IMR-90 (cell line): ENCODE measurements around the gene RAG1.

Experiments used
- BHLHE40 ChIP-seq: fragments of 150-350 bp; IDR thresholded peaks from 2 replicates; pipeline ENCODE4 v1.6.1; 2016; ENCODE audit warnings: mild to moderate bottlenecking, low read depth, low read length
- CEBPB ChIP-seq: IDR thresholded peaks from 2 replicates; pipeline ENCODE4 v1.6.1; 2012; ENCODE audit warnings: low read depth, low read length, improper control_type of control experiment
- CHD1 ChIP-seq: IDR thresholded peaks from 2 replicates; pipeline ENCODE4 v1.6.1; 2012; ENCODE audit warnings: low read depth, low read length, improper control_type of control experiment
- CTCF ChIP-seq: conservative IDR thresholded peaks from 2 replicates; pipeline ENCODE4 v1.5.1; 2012; ENCODE audit warnings: mild to moderate bottlenecking, low read depth, low read length, improper control_type of control experiment
- ELK1 ChIP-seq: fragments of 150-350 bp; IDR thresholded peaks from 2 replicates; pipeline ENCODE4 v1.6.1; 2016; ENCODE audit warnings: low read depth, mild to moderate bottlenecking, low read length, moderate library complexity, borderline replicate concordance
- FOS ChIP-seq: fragments of 150-350 bp; IDR thresholded peaks from 2 replicates; pipeline ENCODE4 v1.6.1; 2016; ENCODE audit warnings: low read depth, low read length
- MAFK ChIP-seq: IDR thresholded peaks from 2 replicates; pipeline ENCODE4 v1.6.1; 2012; ENCODE audit warnings: low read depth, low read length, improper control_type of control experiment
- MAZ ChIP-seq: IDR thresholded peaks from 2 replicates; pipeline ENCODE4 v1.6.1; 2012; ENCODE audit warnings: low read depth, mild to moderate bottlenecking, low read length, improper control_type of control experiment, moderate library complexity, borderline replicate concordance
- POLR2A ChIP-seq: IDR thresholded peaks from 2 replicates; pipeline ENCODE4 v1.6.1; 2012; ENCODE audit warnings: mild to moderate bottlenecking, low read depth, low read length
- RAD21 ChIP-seq: IDR thresholded peaks from 2 replicates; pipeline ENCODE4 v1.6.1; 2012; ENCODE audit warnings: low read length, improper control_type of control experiment
- RCOR1 ChIP-seq: IDR thresholded peaks from 2 replicates; pipeline ENCODE4 v1.6.1; 2012; ENCODE audit warnings: mild to moderate bottlenecking, low read length, improper control_type of control experiment; ENCODE audit not compliant: insufficient replicate concordance
- RFX5 ChIP-seq: IDR thresholded peaks from 2 replicates; pipeline ENCODE4 v1.8.0; 2012; ENCODE audit warnings: low read depth, mild to moderate bottlenecking, low read length, moderate library complexity
- SMC3 ChIP-seq: fragments of 150-350 bp; IDR thresholded peaks from 2 replicates; pipeline ENCODE4 v1.6.1; 2016; ENCODE audit warnings: low read depth, mild to moderate bottlenecking, antibody characterized with exemption, low read length, moderate library complexity
- USF2 ChIP-seq: fragments of 150-350 bp; IDR thresholded peaks from 2 replicates; pipeline ENCODE4 v1.6.1; 2017; ENCODE audit warnings: mild to moderate bottlenecking, antibody characterized with exemption, low read length, low read depth

- TF ChIP-seq CTCF (no peak), RAD21 (no peak), POLR2A (no peak), RCOR1 (no peak), MAFK (no peak), SMC3 (no peak), FOS (no peak), ELK1 (no peak), CHD1 (no peak), CEBPB (no peak), BHLHE40 (no peak), MAZ (no peak), USF2 (no peak), RFX5 (no peak)
These were observed 34.7 kb upstream of the RAG1 start for GRCh38 chr11:36532941-36533601.
